SU-DHL-6 (cell line): ENCODE results near the gene GUCY1A2.

ENCODE experiments used
- H2AFZ ChIP-seq: fragments of 200-600 bp; sonication (generic); 2 replicates; pipeline ENCODE4 v1.6.1; 2014; ENCODE audit warnings: low read depth, mild to moderate bottlenecking, moderate library complexity, mixed read lengths, antibody characterized with exemption, low read length; ENCODE audit not compliant: severe bottlenecking
- H3F3A ChIP-seq: fragments of 200-600 bp; shearing (Covaris generic); 2 replicates; pipeline ENCODE4 v1.6.0; 2016; ENCODE audit warnings: antibody characterized with exemption, mild to moderate bottlenecking; ENCODE audit not compliant: insufficient read depth
- H3K27ac ChIP-seq: fragments of 200-600 bp; sonication (generic); 2 replicates; pipeline ENCODE4 v1.5.1; 2016; ENCODE audit warnings: low read depth, mild to moderate bottlenecking, low read length, moderate library complexity, mixed read lengths
- H3K27me3 ChIP-seq: fragments of 200-600 bp; sonication (generic), shearing (Covaris generic); 2 replicates; pipeline ENCODE4 v1.6.0; 2014; ENCODE audit warnings: mild to moderate bottlenecking, low read length
- H3K36me3 ChIP-seq: fragments of 200-600 bp; sonication (generic); 2 replicates; pipeline ENCODE4 v1.6.1; 2014; ENCODE audit warnings: mild to moderate bottlenecking, low read length, mixed read lengths
- H3K4me2 ChIP-seq: fragments of 300-600, 200-600 bp; shearing (Covaris generic), sonication (generic); 2 replicates; pipeline ENCODE4 v1.6.0; 2014; ENCODE audit warnings: low read length, low read depth, mild to moderate bottlenecking; ENCODE audit not compliant: poor library complexity, severe bottlenecking
- H3K4me3 ChIP-seq: fragments of 200-600 bp; sonication (generic); 2 replicates; pipeline ENCODE4 v1.5.1; 2014; ENCODE audit warnings: antibody characterized with exemption, low read length, mild to moderate bottlenecking, mixed read lengths; ENCODE audit not compliant: insufficient read depth, poor library complexity, severe bottlenecking
- H3K79me2 ChIP-seq: fragments of 200-600 bp; sonication (generic); 2 replicates; pipeline ENCODE4 v1.6.1; 2014; ENCODE audit warnings: mild to moderate bottlenecking, low read length, moderate library complexity; ENCODE audit not compliant: insufficient read depth
- H3K9ac ChIP-seq: fragments of 200-600 bp; sonication (generic); 2 replicates; pipeline ENCODE4 v1.7.0; 2014; ENCODE audit warnings: mild to moderate bottlenecking, low read length
- H3K9me2 ChIP-seq: fragments of 200-600 bp; sonication (generic); replicated peaks from 2 replicates; pipeline ENCODE4 v1.6.1; 2014; ENCODE audit warnings: low read length; ENCODE audit not compliant: insufficient read depth
- H3K9me3 ChIP-seq: fragments of 200-600 bp; sonication (generic); 2 replicates; pipeline ENCODE4 v1.6.1; 2014; ENCODE audit warnings: low read length, mixed read lengths; ENCODE audit not compliant: insufficient read depth
- H4K20me1 ChIP-seq: fragments of 200-600 bp; sonication (generic); 2 replicates; pipeline ENCODE4 v1.6.1; 2014; ENCODE audit warnings: low read depth, mild to moderate bottlenecking, antibody characterized with exemption, low read length, moderate library complexity, mixed read lengths
- CTCF ChIP-seq: fragments of 200-600 bp; sonication (generic); IDR thresholded peaks from one replicate; pipeline ENCODE4 v1.5.1; 2017; ENCODE audit warnings: antibody characterized with exemption, mild to moderate bottlenecking, low read length, moderate library complexity; ENCODE audit not compliant: insufficient read depth, poor library complexity, severe bottlenecking
- EZH2phosphoT487 ChIP-seq: fragments of 200-600 bp; sonication (generic), shearing (Covaris generic); conservative IDR thresholded peaks from 2 replicates; pipeline ENCODE4 v1.6.1; 2018; ENCODE audit warnings: mild to moderate bottlenecking, antibody characterized with exemption, low read length, moderate library complexity, mixed read lengths

The GUCY1A2 gene

GRCh38 chr11:106879832-106880546 is 138.3 kb downstream of the GUCY1A2 start:
- TF ChIP-seq CTCF (no peak), EZH2phosphoT487 (no peak)
- H2AFZ ChIP-seq = no peak overlapping the region

GRCh38 chr11:106879029-106879428 is 139.2 kb downstream of the GUCY1A2 start:
- Histone ChIP-seq H3K9ac (no peak overlapping the region), H3K4me2 (no peak overlapping the region), H2AFZ (no peak overlapping the region), H3K79me2 (no peaks in the 10 kb centered on the region), H3K9me2 (no peaks in the 10 kb centered on the region; the same call in 1 of the 2 replicates), H3K27ac (no peak overlapping the region), H4K20me1 (no peaks in the 10 kb centered on the region), H3K36me3 (no peaks in the 10 kb centered on the region), H3K27me3 (no peaks in the 10 kb centered on the region), H3K9me3 (no peaks in the 10 kb centered on the region), H3K4me3 (no peak overlapping the region), H3F3A (no peaks in the 10 kb centered on the region)
- no peak for TF ChIP-seq CTCF
- no peak for TF ChIP-seq EZH2phosphoT487

More at GRCh38 chr11:106879832-106880546, 138.3 kb downstream of the GUCY1A2 start:
- Histone ChIP-seq H3K36me3 (no peaks in the 10 kb centered on the region), H3K27me3 (no peaks in the 10 kb centered on the region), H3K4me2 (no peak overlapping the region), H3K9ac (no peak overlapping the region), H3K27ac (no peak overlapping the region), H3K9me2 (no peaks in the 10 kb centered on the region; the same call in 1 of the 2 replicates), H3K79me2 (no peaks in the 10 kb centered on the region), H4K20me1 (no peaks in the 10 kb centered on the region), H3F3A (no peaks in the 10 kb centered on the region), H3K9me3 (no peaks in the 10 kb centered on the region), H3K4me3 (no peak overlapping the region)

- TF ChIP-seq EZH2phosphoT487 (no peak), CTCF (no peak)
- H3K79me2 ChIP-seq = no peaks in the 10 kb centered on the region
These were observed 143.3 kb downstream of the GUCY1A2 start for GRCh38 chr11:106875013-106875412.

More at GRCh38 chr11:106875013-106875412, 143.3 kb downstream of the GUCY1A2 start:
- Histone ChIP-seq H3K9me2 (no peaks in the 10 kb centered on the region), H3K36me3 (no peaks in the 10 kb centered on the region), H3K27me3 (no peaks in the 10 kb centered on the region), H3K9me3 (no peaks in the 10 kb centered on the region), H3K9ac (no peak overlapping the region), H3K4me3 (no peak overlapping the region), H2AFZ (no peak overlapping the region), H3K4me2 (no peak overlapping the region), H4K20me1 (no peaks in the 10 kb centered on the region), H3F3A (no peaks in the 10 kb centered on the region), H3K27ac (no peak overlapping the region)
